ENCODE measurements around the gene SEC63.

The SEC63 gene

GRCh38 chr6:107819217-107819616 lies 138.8 kb downstream of the SEC63 start:
- no peak for DNase-seq (ENCODE audit: low read depth)

- no peak for DNase-seq (ENCODE audit: low read depth)
Measured at GRCh38 chr6:107818272-107818671, 139.7 kb downstream of the SEC63 start.

GRCh38 chr6:107817784-107818183 lies 140.2 kb downstream of the SEC63 start:
- DNase-seq (ENCODE audit: low read depth): no peak

Measured in activated T-helper 1 cell treated with Interleukin-2 at 50 U/mL for 16 hours (primary cell).